ENCODE measurements around the gene HEATR1.

DNA sequence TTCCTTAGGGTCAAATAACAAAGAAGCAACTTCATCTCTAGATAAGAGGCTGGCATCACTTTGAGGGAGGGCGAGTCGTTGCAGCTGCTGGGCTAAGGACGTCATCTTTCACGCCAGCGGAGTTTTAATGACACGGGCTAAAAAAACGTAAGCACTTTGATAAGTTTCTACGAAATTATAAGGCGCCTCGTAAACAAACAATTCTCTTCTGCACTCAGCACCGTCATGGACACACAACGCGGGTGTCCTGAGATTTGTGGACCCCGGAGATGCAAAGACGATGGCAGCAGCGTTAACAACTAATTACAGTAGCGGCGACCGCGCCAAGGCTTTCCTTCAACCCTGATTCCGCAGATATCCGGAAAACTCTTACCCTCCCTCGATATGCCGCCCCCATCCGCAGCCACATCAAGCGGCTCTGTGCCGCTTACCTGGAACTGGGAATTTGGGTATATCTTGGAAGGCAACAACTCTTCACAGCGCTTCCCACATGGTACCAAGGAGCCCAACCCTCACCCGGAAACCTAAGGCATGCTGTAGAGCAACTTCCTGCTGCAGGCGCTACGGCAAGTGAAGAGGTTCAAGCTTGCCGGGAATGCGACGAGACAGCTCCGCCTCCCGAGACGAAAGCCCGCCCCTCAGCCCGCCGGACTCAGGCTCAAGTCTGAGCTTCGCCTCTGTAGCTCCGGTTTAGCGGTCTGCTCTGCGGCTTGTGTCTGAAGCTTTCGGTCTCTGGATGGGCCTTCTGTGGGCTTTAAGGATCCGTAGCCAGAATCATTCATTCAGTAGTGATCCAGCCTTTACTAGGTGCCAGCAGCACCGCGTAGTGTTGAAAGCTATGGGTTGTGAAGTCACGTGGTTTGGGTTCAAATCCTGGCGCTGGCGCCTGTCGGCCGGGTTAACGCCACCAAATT, at the start of gene HEATR1:
- TF ChIP-seq IRF2 (CRISPR knock-in tag; IDR thresholded peaks at IDR 0.05; ENCODE audit: borderline replicate concordance, low read depth) = no peak
- TF ChIP-seq, protein P1, sequence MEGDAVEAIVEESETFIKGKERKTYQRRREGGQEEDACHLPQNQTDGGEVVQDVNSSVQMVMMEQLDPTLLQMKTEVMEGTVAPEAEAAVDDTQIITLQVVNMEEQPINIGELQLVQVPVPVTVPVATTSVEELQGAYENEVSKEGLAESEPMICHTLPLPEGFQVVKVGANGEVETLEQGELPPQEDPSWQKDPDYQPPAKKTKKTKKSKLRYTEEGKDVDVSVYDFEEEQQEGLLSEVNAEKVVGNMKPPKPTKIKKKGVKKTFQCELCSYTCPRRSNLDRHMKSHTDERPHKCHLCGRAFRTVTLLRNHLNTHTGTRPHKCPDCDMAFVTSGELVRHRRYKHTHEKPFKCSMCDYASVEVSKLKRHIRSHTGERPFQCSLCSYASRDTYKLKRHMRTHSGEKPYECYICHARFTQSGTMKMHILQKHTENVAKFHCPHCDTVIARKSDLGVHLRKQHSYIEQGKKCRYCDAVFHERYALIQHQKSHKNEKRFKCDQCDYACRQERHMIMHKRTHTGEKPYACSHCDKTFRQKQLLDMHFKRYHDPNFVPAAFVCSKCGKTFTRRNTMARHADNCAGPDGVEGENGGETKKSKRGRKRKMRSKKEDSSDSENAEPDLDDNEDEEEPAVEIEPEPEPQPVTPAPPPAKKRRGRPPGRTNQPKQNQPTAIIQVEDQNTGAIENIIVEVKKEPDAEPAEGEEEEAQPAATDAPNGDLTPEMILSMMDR (IDR thresholded peaks at IDR 0.05) = no peak
- TF ChIP-seq ZNF671 (CRISPR knock-in tag; IDR thresholded peaks at IDR 0.05) = no peak
- no peak for TF ChIP-seq FOXJ3 (CRISPR knock-in tag; IDR thresholded peaks at IDR 0.05; ENCODE audit: borderline replicate concordance)
- no peak for TF ChIP-seq ZNF425 (CRISPR knock-in tag; conservative IDR thresholded peaks at IDR 0.05)
- no peak for TF ChIP-seq MLX (CRISPR knock-in tag; IDR thresholded peaks at IDR 0.05)
- TF ChIP-seq SP1 (CRISPR knock-in tag; conservative IDR thresholded peaks at IDR 0.05) = peak; percentile 92
- peak; percentile 88 for TF ChIP-seq MAX (CRISPR knock-in tag; IDR thresholded peaks at IDR 0.05)
- TF ChIP-seq USF2 (CRISPR knock-in tag; IDR thresholded peaks at IDR 0.05) = peak; percentile 85
- TF ChIP-seq CDX4 (CRISPR knock-in tag; IDR thresholded peaks at IDR 0.05; ENCODE audit: borderline replicate concordance) = no peak

All from WTC11 (cell line).